ENCODE data around the gene FAM240A.

FAM240A gene

DNA sequence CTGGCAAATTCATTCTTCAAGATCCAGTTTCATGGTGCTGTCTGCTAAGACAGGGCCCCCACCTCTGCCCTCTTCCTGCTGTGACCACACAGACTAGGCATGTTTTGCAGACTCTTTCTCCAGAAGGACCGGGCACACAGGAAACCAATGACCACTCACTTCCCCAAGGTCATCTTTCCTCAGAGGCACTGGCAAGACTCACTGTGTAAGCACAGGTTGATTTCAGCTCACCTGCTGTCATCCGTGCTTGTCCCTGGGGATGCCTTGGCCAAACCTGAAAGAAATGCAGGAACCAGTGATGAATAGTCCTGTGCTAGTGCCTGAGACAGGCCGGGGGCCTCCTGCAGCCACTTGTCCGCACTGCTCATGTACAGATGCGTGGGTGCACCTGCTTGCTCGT is 47.7 kb downstream of the FAM240A start:
- no peak overlapping the region; the same call in 1 of the 2 replicates for H3K27ac ChIP-seq
- no peak for TF ChIP-seq CTCF (conservative IDR thresholded peaks at IDR 0.05)

DNA sequence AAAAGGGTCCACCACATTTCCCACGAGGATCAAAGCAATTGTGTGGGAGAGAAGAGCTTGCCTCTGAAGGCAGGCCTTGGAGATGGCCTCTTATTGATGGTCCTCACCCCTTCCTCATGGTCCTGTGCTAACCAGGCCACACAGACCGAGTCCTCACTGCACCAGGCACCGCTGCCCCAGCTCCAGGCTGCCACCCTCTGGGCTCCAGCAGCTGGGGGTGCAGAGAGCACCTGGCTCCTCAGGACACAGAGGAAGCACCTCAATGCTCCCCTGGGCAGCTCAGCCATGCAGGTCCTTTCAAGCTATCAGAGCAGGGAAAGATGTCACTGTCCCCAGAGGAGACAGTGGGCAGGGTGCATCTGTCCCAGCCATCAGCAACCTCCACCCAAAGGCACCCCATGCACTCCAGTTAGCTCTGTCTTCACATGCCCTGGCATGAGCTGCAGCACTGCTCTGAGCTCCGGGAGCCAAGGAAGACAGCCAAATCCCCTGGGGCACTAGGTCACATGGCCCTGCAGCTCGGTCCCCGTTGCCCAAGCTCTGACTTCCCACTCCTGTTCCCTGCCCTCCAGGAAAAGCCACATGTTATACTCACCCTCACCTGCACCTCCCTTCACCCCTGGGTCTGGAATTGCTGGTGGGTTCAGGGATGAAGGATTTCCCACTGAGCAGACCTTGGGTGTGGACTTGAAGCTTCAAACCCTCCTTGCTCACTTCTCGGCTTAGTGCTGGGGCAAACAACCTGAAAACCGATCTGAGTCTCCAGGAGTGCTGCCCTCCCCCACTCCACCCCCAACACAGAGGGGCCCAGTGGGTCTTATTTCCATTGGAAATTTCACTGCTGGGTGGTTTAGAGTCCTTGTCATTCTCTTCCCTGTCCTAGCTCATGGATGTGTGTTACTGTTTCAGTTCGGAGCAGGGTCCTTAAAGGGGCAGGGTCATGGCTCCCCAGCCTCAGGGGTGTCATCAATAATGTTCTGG is 48.5 kb downstream of the FAM240A start:
- peak overlapping the region; percentile 22; the same call in 1 of the 2 replicates for H3K27ac ChIP-seq
- TF ChIP-seq CTCF (conservative IDR thresholded peaks at IDR 0.05) = no peak

GRCh38 chr3:46661776-46662766 is 49.7 kb downstream of the FAM240A start:
- H3K27ac ChIP-seq = peak overlapping the region; percentile 22; the same call in 1 of the 2 replicates
- TF ChIP-seq CTCF (conservative IDR thresholded peaks at IDR 0.05) = no peak

DNA sequence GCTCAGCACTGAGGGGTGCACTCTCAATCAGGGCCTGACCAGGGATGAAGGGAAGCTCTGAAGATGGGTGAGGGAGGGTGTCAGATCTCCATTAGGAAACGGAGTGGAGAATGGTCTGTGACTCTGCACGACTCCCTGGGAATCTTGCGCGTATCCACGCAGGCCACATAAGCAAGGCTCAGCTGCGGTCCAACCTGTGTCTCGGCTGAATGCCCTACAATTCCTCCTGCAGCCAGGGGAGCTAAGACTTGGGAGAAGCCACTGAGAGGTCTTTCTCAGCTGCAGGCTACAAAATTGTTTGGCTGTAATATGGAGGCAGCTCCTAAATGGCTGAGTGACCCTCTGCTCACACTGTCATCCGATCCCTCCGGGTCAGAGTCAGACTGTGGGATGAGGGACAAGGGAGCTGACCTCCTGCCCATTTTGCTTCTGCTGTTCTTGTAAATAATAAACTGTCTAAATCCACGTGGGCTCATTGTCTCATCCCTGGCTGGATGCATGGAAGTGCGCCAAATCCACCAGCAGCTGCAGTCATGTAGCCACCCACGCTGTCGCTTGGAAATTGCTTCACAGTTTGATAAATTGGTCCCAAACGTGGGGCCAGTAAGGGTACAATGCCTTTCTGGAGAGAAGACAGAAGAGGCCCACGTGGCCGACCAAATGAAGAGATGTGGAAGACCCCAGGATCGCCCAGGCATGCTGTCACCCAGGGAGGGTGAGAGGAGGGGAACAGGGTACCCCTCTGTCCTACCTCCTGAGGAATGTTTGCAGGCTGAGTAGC is 50.6 kb downstream of the FAM240A start:
- no peak for TF ChIP-seq CTCF (conservative IDR thresholded peaks at IDR 0.05)

DNA sequence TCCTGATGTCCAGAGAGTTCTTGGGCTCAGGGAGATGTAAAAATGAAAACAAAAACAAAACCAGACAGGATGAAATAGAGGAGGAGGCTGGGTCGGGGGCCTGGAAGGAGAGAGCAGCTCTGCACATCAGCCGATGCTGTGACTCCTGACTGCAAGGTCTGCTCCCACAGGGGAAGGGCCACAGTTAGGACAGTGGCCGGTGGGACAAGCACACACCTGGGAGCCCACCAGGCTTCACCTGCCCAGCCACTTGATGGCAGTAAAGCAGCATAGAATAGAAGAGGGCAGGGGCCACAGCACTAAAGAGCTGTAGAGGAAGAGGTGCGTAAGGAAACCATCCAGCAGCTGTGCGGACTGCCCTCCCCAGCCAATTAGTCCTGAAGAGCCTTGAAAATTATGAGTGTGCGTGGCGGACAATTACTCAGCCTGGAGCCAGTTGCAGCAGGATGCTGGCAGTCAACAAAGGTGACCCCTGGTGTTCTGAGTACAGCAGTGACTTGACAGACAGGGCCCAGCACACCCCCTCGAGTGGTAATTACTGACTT is 51.3 kb downstream of the FAM240A start:
- peak; percentile 69 for TF ChIP-seq CTCF (conservative IDR thresholded peaks at IDR 0.05)

More for the DNA sequence above, 50.6 kb downstream of the FAM240A start:
- peak overlapping the region; percentile 22; the same call in 1 of the 2 replicates for H3K27ac ChIP-seq

DNA sequence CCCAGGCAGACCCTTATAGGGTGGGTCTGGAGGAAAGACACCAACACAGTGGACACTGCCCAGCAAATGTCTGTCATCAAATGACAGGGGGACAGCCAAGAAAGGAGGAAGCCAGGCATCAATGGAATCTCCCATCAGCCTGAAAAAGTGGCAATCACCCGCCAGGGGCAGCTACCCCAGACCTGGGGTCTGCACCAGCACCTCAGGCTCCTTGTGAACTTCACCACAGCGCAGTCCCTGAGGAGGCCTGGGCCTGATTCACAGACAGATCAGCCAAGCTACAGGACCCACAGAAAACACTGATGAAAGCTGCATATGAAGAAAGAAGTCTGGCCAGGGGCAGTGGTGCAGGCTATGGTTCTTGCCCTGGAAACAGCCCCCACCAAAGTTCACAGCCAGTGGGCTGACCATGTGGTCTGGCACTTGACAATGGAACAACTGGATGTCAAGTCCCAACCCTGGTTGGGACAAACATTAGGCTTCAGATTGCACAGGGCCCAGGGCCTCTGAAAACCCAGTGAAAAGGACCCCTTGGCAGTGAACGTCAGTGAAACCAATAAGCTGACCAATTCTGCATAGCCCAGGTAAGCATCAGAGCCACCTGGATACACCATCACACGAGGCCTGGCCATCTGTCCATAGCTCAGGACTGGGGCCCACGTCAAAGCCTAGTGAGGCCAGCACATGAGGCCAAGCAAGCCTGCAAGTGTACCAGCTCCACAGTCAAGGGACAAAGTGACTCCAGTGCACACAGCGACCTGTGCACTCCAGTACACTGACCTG is 52.1 kb downstream of the FAM240A start:
- H3K27ac ChIP-seq = peak overlapping the region; percentile 91
- no peak for TF ChIP-seq CTCF (conservative IDR thresholded peaks at IDR 0.05)

More for the DNA sequence above, 51.3 kb downstream of the FAM240A start:
- no peak overlapping the region for H3K27ac ChIP-seq
